ENCODE measurements around the gene WFDC1. TPM values are rescaled to one million over a fixed set of nuclear protein-coding genes. Genes with fewer than 3 reads are reported as not detected.

The WFDC1 gene
- polyA plus RNA-seq, 1 experiment, result 19.9 TPM

GRCh38 chr16:84379008-84379708, 84.5 kb downstream of the WFDC1 start:
- ChIA-PET POLR2A (no interaction called here), CTCF (no interaction called here)
- TF ChIP-seq CTCF (IDR thresholded peaks at IDR 0.05; ENCODE audit: low read depth, low read length), result no peak
- DNase-seq (ENCODE audit: low read depth, low spot score), result no peak
- Histone ChIP-seq H3K27ac (ENCODE audit: low read depth, low read length) (no peak overlapping the region), H3K9me3 (ENCODE audit: control insufficient read depth, insufficient read depth, low read length) (no peaks in the 10 kb centered on the region), H3K27me3 (ENCODE audit: control insufficient read depth, insufficient read depth, low read length) (peaks cover 26% of the 10 kb centered on the region), H3K4me3 (ENCODE audit: low read depth, low read length) (no peak overlapping the region)

Small RNAs within 50 kb of the gene (small RNA-seq; reads per million reads assigned to genes)
- not detected for gene RNA5SP433 (ENCODE audit: insufficient read length, low read depth)

Other genes starting within 250 kb of the WFDC1 start
- gene MBTPS1, start 177.9 kb upstream of the WFDC1 start, polyA plus RNA-seq (2011; rRNA removed), result 92.1 and 116 TPM in 2 replicates
- 23.7 and 29.5 TPM in 2 replicates for gene HSDL1, start 149.7 kb upstream of the WFDC1 start, polyA plus RNA-seq (2011; rRNA removed)
- gene DNAAF1, start 149.6 kb upstream of the WFDC1 start, polyA plus RNA-seq (2011; rRNA removed), result not detected in 2 replicates
- 14.2 and 15.2 TPM in 2 replicates for gene TAF1C, start 107.8 kb upstream of the WFDC1 start, polyA plus RNA-seq (2011; rRNA removed)
- gene ADAD2, start 103.7 kb upstream of the WFDC1 start, polyA plus RNA-seq (2011; rRNA removed), result not detected in 2 replicates
- not detected in 2 replicates for gene KCNG4, start 54.9 kb upstream of the WFDC1 start, polyA plus RNA-seq (2011; rRNA removed)
- gene ATP2C2, start 73.7 kb downstream of the WFDC1 start, polyA plus RNA-seq (2011; rRNA removed), result not detected in 2 replicates
- gene MEAK7, start 209.8 kb downstream of the WFDC1 start, polyA plus RNA-seq (2011; rRNA removed), result 22.8 and 26.2 TPM in 2 replicates

Measured in AG04450 (cell line).